GM19468 (cell line): ENCODE results near the gene FGGY.

ENCODE experiments used
- ATAC-seq: cut with Tn5 transposase; IDR thresholded peaks from one replicate; pipeline ENCODE4 v1.9.1; 2021; ENCODE audit warnings: mild to moderate bottlenecking, moderate library complexity, moderate number of reproducible peaks; ENCODE audit not compliant: unreplicated experiment; ENCODE audit errors: extremely low read depth

Gene FGGY

DNA sequence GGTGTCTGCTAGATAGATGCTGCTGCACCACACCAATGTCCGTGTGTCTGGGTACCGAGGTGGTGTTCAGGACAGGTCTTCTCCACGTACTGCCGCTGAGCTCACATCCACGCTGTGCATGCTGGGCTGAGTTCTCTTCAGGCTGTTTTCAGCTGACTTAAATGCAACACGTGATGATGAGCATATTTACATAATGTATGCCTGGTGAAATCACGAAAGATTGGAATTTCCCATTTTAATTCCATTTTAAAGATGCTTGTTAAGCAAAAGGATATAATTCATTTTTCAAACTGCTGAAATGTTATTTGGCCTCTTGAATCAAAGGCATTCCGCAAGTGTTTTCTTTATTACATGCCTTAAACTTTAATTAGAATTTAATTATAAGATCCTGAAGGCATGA is 107.9 kb downstream of the FGGY start:
- ATAC-seq, result no peak

DNA sequence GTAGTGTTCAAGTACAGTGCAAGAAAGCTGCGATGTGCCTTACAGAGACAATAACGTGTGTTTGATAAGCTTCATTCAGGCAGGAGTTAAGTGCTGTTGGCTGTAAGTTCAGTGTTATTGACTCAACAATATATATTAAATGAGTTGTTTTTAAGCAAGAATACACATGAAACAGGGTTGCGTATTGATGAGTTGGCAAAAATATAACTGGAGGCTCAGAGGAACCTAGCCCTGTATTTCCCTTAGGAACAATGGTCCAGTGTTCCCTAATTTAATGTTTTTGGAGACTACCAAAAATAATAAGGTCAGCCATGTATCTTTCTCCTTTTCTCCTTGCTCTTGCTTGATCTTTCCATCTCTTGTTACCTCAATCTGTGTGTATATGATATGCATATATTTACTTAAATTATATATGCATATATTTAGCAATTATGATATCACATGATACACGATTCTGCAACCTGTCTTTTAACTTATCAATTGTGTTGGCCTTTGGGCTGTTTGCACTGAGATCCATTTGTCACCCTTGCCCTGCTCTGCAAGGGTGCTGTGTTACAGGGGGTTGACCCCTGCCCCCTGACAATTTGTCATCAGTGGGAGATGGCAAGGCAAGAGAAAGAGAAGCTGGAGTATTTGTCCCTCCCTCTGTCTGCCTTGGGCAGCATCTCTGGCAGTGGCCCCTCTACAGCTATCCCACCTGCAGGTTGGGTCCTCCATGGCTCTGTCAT is 109.7 kb downstream of the FGGY start:
- ATAC-seq, result no peak

DNA sequence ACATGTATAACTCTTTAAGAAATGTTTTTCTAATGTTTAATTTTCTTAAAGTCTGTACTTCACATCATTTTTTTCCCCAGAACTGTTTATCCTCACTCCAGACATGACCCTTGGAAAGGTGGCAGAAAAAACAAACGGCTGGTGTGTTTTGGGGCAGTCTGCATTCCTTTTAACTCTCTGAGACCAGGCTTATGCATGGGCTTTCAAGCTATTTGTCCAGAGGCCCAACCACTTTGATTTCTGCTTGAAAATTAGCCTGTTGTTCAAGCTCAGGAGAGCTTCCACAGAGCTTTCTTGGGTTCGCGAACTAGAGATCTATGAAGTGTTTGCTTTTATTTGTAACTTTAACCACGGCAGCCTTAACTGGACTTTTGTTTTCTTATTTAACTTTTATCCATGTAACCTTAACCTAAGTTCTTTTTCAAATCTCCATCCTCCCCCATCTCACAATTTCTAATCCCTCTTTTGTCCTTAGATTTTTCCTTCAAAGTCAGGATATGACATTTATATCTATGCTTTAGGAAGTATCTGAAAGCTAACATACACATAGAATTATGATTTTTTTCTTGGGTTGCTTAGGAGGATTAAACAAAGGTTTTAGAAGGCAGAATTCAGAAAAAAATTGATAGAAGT is 111.8 kb downstream of the FGGY start:
- no peak for ATAC-seq

DNA sequence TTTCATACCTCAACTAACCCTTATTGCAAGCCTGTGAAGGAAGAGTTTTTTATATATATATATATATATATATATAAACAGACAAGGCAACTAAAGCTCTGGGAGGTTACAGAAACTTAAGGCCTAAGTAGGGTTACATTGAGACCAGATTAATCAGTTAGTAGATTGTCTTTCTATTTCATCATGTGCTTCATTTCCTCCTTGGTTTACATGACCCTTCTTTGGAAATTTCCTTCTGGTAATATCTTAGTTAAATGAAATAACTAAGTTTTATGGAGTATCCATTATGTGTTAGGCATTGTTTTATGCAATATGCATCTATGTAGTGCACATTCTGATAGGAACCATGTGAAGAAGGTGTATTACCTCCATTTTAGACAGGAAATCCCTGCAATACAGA is 112.7 kb downstream of the FGGY start:
- no peak for ATAC-seq

DNA sequence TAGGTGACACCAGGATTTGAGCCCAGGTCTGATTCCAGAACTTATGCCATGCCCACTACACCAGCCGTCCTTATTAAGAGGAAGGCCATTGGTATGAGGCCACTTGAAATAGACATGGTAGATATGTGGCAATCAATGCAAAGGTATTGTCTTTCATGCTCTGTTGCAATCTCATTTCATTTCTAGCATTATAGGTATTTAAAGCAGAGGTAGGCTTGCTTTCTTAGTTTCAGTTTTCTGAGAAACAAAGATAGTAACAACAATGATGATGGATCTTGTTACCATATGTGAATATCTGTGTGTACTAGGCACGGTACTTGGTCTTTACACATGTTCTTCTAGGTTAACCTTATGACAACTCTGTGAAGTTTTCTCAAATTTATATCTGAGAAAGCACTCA is 113.1 kb downstream of the FGGY start:
- peak; percentile 24 for ATAC-seq

DNA sequence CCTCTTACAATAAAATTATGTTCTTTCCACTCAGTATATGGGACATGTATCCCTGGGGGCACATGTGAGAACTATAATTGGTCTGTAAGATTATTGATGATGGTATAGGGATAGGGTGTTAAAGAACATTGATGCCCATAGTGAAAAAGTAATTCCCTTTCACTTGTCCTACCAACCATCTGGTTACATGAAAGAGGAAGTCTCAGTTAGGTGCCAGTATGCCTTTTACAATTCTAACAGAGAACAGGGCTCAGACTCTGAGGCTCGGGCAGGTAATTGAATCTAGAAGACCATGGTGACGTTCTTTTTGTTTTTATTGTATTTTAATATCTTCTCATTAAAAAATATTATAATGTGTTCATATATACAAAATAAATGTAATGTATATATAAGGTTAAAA is 113.6 kb downstream of the FGGY start:
- no peak for ATAC-seq

DNA sequence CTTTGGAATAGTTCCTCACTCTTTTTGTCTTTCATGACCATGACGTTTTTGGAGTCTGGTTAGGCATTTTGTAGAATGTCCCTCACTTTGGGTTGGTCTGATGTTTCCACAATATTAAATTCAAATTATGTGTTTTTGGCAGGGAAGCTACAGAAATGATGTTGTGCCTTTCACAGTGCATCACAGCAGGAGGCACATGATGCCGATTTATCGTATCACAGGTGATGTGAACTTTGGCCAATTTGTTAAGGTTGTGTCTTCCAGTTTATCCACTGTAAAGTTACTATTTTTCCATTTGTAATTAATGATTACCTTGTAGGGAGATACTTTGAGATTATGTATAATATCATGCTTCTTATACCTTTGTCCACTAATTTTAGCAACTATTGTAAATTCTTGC is 114.3 kb downstream of the FGGY start:
- no peak for ATAC-seq

DNA sequence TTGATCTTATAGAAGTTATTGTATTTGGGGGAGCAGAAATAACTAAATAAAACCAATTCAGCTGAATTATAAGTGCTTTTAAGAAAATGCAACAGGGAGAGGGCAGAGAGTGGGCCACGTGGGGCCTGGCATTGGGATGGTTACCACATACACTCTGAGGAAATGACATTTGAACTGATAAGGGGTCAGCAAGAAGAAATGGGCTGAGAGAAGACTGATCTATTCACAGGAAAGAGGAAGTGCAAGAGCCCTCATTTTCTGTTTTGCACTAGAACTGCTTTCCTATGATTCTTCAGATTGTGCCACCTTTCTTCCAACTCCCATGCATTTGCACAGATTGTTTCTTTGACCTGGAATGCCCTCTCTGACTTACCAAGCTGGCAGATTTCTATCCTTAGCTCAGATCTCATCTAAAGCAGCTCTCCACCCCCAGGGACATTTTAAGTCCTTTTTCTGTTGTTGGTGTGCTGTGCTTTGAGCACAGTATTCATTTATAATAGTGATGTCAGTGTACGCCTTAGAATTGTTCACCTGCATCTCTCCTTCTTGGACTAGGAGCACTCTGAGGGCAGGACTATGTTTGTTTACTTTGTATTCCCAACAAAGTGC is 115.9 kb downstream of the FGGY start:
- ATAC-seq, result no peak

DNA sequence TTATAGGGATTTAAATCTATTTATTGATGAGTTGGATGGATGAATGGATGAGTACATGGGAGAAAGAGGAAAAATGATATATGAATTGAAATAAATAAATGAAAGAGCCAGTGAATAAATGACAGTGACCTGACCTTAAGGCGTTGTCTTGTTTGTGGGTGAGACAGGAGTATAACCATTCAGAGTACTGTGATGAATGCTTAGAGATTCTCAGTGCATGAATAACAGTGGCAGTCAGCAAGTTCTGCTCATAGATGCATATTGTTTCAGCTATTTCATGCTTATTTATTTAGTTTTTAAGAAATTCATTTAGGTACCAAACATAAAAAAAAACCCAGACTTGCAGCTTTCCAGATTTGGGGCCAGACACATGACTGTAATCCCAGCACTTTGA is 116.4 kb downstream of the FGGY start:
- no peak for ATAC-seq

DNA sequence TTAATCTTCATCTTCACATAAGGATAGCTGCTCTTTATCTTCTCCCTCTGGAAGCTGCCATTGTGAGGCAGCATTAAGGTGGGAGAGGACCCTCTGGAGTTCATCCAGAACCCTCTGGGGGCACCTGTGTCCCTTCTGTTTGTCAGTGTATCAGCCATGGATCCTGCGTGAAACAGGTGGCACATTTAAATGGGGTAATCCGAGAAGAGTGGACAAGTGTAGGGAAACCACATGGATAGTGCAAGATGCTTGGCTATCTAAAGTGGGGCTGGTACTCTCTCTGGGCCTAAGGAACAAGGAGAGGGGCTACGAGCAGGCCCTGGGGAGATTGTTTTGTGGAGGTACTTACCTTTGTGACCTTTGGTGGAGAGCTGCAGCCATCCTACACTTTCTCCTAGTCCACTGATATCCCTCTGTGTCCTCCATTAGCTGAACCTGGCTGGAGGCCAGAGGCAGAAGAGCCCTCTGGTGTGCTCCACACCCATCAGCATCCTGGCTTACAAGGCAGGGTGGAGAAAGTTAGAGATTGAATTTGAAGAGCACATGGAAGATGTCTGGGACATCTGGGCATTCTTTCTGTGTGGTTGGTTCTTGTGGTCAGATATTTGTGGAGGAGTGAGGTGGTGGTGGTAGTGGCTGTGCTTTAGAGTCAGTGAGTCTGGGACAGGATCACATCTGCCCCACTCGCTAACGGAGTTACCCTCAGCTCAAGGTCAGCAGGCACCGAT is 117.7 kb downstream of the FGGY start:
- ATAC-seq, result no peak

DNA sequence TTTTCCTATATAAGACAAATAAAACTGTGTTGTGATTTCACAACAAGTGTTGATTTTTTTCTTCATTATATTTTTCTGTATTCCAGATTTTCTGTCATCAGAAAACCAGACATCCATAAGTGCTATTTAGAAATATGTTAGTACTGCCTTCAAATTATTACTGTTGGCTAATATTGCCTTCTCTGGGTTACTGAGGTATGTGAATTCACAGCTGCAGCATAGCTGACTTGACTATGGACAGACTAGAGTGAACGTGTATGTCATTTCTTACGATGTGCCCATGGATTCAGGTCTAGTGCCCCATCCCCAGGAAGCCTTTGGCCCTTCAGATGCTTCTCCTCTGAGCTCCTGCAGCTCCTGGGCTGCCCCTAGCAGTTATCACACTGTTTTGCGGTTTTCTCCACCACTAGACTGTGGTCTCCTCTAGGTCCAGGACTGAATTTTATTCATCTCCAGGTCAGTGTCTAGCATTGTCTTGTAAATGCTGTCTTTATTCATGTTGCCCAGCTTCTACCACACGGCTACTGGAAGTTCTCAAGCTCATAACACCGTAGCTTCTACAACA is 118.5 kb downstream of the FGGY start:
- ATAC-seq, result no peak

DNA sequence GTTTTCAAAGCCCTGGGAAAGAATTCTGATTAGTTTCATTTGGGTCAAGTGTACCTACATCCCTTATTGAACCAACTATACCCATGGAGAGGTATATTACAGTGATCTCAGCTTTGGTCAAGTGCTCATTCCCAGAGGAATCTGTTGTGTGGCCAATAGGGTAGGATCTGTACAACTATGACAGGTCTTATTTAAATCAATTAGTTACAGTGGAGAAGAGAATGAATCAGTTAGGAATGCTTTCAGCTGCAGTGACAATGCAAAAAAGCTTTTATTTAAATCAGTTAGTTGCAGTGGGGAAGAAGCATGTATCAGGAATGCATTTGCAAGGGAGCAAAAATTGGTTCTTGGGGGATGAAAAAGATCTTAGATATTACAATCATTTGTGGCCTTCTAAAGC is 119.0 kb downstream of the FGGY start:
- no peak for ATAC-seq

DNA sequence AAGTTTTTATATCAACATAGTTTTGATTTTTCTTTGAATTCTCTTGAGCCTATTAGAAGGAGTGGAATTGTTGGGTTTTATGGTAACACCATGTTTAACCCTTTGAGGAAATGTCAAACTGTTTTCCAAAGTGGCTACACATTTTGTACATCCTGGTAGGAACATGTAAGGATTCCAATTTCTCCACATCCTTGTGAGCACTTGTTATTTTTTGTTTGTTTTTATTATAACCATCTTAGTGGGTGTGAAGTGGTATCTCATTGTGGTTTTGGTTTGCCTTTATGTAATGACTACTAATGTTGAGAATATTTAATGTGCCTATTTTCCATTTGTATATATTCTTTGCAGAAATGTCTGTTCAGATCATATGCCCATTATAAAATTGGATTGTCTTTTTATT is 120.5 kb downstream of the FGGY start:
- ATAC-seq, result no peak

DNA sequence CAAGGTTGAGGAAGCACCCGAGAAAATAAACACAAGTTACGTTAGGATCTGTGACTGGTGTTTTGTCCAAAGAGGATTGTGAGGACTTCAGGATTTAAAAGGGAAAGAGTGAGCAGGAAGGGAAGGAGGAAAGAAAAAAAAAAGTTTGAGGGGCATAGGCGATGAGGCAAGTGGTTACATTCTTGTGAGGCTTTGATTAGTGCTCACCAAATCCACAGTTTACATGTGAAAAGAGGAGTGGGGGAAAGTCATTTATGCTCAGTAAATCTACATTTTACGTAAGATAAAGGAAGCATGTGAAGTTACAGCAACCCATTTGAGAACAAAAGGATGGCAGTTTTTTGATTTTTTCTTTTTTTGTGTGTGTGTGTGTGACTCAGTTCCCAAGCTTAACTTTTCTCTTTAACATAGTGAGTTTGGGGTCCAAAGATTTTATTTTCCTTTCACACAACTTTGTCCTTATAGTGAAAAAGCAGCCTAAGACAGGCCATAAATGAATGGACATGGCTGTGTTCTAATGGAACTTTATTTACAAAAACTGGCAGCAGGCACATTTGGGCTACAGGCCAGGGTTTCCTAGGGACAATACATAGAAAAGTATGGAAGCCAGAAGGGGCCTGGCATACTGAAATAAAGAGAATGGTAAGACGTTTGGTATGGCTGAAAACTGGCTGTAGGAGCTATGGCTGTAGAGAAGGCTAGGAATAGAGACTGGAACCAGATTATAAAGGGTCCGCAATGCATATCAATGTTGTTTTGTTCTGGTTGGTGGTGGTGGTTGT is 121.7 kb downstream of the FGGY start:
- no peak for ATAC-seq

DNA sequence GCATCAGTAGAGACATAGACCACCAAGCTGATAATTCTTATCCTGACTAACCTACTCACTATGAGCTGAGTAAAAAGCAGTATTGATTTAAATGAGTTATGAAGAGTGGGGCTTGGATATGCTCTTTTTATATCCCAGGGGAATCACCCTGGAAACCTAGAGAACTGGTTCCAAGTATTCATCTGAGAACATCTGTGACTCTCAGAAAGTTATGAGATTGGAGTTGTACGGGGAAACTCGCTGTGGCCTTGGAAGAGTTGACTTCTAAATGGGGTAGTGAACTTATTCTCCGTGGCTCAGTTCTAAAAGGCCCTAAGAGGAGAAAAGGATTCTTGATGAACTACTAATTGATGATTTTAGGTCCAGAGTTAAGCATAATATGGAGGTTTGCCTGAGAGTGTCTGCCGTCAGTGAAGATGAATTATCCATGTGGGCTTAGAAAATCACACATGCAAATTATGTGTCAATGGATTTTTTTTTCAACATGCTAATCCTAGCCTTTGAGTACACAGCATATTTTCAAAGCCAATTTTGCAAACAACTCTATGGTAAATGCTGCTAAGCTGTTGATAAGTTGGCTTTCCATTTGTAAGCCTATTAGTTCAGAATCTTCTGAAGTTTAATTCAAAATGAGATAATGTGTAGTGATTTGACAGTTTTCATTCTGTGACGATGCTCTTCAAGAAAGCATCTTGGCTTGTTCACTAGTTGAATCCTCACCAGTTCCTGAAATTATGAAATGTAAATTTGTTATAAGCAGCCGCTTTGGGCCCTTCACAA is 122.7 kb downstream of the FGGY start:
- no peak for ATAC-seq

DNA sequence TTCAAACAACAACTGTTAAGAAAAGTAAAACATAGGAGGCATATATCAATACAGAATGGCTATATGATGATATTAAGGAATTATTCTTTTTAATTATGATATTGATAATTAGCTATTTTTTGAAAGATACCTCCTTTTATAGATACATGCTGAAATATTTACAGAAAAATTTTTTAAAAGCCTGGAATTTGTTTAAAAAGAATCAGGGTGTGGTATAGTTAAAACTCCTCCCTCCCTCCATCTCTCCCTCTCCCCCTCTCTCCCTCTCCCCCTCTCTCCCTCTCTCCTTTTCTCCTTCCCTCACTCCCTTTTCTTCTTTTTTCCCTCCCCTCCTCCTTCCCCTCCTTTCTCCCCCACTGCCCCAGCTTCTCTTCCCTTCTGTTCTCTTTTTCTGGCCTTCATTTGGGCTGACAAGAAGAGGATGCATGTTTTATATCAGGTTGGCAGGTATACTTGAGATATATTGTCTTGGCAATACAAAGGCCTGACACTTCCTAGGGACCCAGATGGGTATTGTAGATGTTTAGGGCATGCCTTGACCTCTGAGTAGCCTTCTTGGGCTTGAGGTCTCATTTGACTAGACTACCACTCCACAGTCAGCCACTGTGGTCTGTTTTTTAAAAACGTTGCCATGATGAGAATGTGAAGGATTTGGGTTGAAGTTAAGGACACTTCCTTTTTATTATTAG is 124.5 kb downstream of the FGGY start:
- no peak for ATAC-seq

DNA sequence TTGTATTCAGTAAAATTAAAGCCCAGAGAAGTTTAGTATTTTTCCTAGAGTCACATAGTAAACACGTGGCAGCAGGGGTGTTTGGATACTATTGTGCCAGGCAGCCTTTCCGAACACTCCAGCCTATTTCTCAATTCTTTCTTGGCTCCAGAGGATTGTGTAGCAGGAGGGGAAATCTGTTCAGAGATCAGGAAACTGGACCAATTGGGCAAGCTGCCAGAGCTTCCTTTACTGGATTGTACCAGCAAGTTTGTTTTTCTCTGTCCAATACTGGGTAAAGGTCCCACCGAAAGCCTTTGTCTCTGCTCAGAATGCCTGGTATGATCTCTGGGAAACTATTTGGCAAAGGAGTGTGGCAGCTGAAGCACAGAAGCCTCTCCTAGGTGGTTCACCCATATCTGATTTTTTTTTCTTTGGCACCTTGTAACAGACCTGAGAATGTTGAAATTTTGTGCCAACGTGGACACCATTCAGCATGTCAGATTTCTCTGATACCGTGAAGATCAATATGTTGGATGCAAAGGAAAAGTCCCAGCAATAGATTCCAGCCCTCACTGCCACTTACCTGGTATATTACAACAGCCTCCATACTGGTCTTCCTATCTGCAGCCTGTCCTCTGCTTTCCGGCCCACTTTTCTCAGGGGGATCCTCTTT is 126.2 kb downstream of the FGGY start:
- ATAC-seq, result no peak

DNA sequence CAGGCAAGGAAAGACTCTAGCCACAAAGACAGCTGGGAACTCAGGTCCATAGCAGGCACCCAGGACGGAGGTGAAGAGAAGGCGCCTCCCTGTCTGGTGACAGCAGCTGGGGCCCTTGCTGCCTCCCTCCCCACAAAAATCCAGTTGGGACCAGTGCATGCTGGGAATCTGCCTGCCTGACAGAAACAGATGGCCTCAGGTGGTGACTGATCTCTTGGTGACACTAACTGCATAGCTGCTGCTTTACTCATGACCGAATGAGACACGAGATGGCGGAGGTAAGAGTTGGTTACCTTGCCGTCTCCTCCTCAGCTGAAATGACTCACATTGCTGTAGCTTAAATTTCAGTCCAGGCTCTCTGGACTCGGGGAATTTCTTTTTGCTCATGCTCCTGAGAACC is 130.3 kb downstream of the FGGY start:
- ATAC-seq, result no peak
